Measurements from ENCODE around the gene HS2ST1.

DNA sequence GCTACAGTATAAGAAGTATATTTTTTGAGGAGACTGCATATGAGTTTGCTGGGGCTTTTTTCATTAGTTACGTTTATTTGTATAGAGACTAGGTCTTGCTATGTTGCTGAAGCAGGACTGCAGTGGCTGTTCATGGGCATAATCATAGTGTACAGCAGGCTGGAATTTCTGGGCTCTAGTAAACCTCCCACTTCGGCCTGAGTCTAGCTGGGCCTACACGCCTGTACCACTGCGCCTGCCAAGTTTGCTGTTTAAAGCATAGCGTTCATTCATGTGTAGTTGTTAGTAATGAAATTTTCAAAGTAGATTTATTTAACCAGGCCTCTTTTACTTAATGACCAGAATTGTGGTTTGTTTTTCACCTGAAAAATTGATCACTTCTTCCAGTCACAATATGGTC lies 33.8 kb downstream of the HS2ST1 start:
- TF ChIP-seq, protein P1, sequence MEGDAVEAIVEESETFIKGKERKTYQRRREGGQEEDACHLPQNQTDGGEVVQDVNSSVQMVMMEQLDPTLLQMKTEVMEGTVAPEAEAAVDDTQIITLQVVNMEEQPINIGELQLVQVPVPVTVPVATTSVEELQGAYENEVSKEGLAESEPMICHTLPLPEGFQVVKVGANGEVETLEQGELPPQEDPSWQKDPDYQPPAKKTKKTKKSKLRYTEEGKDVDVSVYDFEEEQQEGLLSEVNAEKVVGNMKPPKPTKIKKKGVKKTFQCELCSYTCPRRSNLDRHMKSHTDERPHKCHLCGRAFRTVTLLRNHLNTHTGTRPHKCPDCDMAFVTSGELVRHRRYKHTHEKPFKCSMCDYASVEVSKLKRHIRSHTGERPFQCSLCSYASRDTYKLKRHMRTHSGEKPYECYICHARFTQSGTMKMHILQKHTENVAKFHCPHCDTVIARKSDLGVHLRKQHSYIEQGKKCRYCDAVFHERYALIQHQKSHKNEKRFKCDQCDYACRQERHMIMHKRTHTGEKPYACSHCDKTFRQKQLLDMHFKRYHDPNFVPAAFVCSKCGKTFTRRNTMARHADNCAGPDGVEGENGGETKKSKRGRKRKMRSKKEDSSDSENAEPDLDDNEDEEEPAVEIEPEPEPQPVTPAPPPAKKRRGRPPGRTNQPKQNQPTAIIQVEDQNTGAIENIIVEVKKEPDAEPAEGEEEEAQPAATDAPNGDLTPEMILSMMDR (IDR thresholded peaks at IDR 0.05), result no peak
- no peak for TF ChIP-seq POLR2AphosphoS5 (IDR thresholded peaks at IDR 0.05)

All from breast epithelium (tissue), 3 donors.